Measurements from ENCODE around the gene ABI3BP.

Gene ABI3BP

DNA sequence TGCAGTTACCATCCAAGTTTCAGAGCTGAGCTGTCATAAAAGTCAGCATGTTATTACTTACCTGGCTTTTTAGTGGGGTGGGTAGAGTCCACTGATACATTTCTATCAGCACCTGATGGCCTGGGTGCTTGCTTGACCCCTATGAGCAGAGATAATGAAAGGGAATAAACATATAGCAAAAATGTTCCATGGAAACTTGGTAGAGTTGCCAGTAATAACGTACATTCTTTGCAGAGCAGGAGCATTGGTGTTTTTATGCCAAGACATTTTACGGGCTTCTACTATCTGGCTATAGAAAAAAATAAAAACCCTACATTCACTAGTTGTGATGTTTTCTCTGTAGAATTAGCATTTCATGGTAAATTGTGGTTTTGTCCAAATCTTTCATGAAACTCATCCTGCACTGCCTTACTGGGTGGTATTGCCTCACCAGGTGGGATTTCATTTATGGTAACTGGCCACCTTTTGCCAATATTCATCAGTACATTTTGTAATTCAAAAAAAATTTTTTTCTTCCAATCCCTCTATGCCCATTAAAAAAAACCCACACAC lies 213.1 kb downstream of the ABI3BP start:
- no peak for DNase-seq (ENCODE audit: low read depth in 2 of 2, low spot score in 1 of 2)

DNA sequence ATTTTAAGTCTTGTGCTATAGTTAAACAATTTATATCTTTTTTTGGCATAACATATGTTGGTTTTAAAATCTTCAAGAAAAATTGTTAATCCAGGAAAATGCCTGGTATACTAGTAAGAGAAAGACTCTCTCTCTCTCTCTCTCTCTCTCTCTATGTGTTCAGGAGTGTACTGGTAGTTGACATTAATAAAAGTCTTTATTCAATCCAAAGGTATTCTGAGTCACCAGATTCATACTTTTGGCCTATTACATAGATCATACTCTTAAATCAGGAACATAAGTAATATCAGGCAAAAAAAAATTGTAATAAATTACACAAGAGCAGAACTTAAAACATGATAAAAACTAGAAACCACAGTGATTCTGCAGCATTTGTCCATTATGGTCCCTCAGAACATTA lies 213.7 kb downstream of the ABI3BP start:
- DNase-seq (ENCODE audit: low read depth in 2 of 2, low spot score in 1 of 2) = no peak

DNA sequence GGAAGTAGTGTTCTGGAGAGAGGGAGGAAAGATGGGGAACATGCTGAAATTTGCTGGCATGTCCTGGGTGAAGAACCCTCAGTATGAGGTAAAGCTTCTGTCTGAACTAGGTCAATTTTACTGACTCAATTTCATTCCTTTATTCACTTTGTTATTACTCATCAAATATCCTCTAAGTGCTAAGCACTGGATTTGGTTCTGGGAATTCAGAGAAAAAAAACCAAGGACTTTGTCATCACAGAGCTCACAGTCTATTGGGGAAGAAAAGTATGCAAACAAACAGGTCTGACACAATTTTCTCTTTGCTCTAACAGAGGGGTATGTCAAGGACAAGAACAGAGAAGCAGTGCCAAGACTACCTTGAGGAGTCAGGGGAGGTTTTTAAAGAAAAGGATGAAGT lies 215.9 kb downstream of the ABI3BP start:
- no peak for DNase-seq (ENCODE audit: low read depth in 2 of 2, low spot score in 1 of 2)

DNA sequence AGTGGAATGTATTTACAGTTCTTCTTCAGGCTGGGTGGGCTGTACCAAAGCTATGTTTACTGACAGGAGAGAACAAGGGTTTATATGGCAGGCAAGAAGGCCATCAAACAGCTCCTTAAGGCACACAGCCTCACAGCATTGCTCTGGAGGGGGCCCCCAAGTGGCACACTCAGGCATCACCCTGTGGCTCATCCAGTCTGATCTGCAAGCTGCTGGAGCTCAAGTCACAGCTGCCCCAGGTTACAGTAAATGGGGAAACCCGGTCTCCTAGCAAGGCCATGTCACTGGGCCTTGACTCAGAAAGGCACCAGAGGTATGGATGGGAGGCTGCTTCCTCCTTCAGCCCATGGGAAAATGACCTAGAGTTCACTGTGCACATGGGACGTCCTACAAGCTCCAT lies 216.5 kb downstream of the ABI3BP start:
- DNase-seq (ENCODE audit: low read depth in 2 of 2, low spot score in 1 of 2) = no peak

DNA sequence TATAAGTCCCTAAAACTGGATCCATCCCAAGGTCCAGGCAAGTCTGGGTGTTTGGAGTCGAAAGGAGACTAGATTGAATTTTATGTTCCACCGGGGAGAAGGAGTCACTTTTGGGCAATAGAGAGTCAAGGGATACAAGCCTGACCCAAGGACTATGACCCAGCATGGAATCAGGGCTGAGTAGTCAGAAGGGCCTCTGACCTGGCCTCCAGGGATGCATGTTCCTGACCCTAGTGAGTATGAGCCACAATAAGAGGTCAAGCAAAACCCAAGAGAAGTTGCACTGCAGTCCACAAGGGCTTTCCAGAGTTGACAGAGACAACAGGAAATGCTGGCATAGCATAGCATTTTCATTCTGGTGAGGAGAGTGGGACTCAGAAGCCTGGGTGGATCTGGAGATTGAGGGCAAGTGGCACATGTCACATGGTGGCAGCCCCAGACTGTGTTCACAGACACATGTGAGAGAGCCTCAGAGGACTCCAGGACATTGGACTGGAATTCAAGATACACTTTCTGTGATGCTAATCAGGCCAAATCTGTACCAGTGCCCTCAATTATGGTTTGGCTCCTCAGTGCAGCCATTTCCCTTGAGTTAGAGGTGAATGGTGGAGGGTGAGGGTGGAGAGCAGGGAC lies 217.0 kb downstream of the ABI3BP start:
- DNase-seq (ENCODE audit: low read depth in 2 of 2, low spot score in 1 of 2) = no peak

DNA sequence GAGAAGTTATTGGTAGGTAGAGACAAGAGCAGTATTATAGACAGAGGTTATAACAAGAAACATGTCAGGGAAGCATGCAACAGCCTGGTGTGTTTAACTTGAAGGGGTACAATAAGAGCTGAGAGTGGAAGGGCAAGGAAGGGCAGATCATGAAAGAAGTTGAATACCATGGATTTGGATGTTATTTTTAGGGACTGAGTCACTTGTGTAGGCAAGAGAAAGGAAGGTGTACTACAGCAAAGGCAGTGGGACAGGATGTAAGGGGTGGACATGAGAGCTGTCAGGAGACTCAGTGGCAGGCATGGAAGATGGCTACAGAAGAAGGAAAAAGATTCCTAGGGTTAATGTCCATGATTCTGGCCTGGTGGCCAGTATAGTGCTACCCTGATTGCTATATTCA lies 217.6 kb downstream of the ABI3BP start:
- DNase-seq (ENCODE audit: low read depth in 2 of 2, low spot score in 1 of 2) = no peak

DNA sequence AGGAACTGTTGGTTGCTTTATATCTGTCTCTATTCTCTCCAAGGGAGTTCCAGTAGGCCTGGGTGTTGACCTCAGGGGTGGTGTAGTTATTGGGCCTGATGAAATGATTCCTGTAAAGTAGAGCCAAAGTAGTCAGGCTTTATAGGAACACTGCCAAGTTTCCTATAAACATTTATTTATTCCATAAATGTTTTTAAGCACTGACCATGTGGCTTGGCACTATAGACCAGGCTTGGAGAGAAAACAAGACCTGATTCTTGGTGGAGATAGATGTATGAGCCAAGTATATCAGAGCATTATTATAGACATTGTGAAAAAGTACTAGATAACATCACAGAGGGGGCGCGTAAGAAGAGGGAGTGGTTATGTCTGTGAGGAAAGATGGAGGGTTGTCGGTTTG lies 218.0 kb downstream of the ABI3BP start:
- DNase-seq (ENCODE audit: low read depth in 2 of 2, low spot score in 1 of 2) = no peak

DNA sequence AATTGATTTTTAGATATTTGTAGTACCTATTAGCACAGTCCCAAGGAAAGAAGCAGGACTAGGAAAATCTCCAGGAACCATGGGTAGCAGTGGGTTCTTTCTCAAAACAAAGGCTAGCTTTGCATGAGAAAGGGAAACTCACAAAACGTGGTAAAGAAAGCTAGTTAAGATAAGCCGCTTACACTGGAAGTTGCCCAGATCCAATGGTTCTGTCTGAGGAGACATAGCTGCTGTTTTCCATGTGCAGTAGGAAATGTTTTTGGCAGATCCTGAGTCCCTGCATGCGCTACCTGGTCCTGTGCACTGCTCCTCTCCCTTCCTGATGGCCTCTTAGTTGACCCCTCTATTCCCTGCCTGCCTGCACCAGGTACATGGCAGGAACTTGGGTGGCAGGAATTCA lies 223.5 kb downstream of the ABI3BP start:
- no peak for DNase-seq (ENCODE audit: low read depth in 2 of 2, low spot score in 1 of 2)

DNA sequence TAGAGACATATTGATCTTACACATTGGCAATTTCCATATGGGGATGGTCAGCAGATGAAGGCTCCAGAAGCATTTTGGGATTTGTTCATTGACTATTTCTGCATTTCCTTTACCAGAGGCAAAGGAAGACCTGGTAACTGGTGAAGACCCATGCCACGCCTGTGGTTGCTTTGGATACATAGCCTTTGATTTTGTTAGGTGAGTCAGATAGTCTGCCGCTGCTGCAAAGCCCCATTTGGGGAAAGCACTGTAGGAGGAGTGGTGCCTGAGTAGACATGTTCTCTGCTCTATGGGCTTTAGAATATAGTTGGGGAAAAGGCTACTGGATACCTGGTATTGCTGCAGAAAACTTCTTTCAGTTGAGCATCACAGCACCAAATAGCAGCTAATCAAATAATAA lies 227.2 kb downstream of the ABI3BP start:
- no peak for DNase-seq (ENCODE audit: low read depth in 2 of 2, low spot score in 1 of 2)

DNA sequence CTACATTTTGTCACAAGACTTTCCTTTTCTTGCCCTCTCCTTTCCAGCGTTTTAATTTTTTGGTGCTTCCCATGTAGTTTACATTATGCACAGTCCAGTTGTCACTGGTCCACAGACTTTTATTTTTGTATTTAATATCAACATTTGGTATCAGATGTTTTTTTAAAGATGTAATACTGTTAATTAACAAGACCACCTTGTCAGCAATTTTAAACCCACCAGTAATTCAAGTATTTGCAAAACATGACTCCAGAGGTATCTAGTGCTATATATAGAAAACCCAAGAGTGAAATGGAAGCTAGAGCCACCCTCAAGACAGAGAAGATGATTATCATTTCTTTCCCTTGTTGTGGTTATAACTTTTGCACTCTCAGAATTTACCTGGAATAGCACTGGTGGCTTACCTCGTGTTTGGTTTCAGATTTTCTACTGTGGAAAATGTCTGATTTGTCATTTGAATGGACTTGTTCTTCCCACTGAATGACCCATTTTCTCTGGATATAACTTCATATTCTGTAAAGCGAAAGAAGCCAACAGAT lies 227.7 kb downstream of the ABI3BP start:
- DNase-seq (ENCODE audit: low read depth in 2 of 2, low spot score in 1 of 2) = no peak

DNA sequence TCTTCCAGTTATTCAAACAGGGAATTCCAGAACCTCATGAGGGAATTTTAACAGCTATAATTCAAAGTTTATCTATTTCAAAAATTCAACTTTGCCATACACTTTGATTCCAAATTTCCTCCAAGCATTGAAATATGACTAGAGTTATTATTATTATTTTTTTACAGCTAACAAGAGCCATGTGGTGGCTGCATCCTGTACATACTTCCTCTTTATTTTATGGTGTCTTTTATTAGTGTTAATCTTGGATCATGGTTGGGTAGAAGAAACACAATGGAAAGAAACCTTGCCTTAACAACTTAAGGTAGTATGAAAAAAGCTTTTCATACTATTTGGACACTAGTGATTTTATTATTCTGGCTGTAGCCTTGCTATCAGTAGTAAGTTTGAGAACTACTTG lies 231.3 kb downstream of the ABI3BP start:
- DNase-seq (ENCODE audit: low read depth in 2 of 2, low spot score in 1 of 2) = no peak

DNA sequence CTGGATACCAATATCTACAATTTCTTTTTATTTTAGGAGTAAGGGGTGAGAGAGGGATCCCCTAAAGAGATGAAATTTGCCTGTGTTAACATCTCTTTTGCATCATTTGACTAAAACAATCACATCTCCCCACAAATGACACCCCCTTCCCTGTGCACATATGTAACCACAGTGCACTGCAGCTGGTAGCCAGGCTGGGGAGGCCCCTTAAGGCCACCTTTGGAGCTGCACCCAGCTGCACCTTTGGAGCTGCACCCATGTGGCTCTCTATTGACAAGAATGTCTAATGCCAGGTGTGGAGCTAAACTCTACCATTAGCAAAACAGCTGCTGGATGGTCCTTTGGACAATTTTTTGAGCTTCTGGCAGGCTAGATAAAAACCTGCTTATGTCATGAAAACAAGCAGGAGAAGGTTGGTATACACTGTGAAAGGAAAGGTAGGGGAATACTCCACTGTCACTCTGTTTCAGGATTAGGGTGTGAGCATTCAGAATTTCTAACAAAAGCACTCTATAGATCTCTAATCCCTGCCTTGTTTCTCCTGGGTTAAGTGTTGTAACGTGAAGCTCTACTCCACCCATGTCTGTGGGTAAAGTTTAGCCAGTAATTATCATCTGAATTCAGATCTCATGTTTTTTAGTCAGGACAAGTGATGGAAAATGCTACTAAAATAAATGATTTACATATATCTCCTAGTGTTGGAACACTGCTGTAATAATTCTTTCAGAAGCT lies 231.8 kb downstream of the ABI3BP start:
- no peak for DNase-seq (ENCODE audit: low read depth in 2 of 2, low spot score in 1 of 2)

DNA sequence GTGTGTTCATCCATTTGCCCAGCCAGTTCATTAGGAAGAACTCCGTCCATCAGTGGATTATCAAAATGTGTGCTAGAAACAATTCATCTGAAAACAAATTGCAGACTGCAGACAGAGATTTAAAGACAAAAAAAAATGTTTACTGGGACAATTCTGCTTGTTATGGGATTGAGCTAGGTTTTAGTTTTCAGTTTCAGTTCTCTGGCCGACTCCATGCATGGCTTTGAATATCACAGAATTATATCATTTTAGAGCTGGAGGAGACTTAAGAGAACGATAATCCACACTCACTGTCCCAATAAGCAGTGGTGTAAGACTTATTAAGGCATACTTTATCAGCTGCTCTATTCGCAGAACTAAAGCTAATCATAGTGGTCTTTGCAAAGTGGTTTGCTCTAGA lies 232.8 kb downstream of the ABI3BP start:
- no peak for DNase-seq (ENCODE audit: low read depth in 2 of 2, low spot score in 1 of 2)

DNA sequence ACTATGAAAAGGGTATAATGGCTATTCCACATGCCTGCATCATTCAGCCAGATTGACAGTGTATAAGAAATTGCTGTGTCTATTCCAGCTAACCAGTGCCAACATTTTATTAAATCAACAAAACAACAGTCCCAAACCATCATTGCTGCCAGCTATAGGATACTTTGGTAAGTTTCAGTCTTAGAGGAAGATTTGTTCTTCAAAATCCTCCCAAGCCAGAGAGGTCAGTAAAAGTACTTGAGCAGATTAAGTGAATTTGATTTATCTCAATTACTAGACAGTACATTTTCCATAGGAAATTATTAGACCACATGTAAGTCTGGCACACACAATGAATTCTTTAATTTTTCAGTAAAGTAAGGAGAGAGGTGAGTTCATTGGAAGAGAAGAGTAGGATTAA lies 233.3 kb downstream of the ABI3BP start:
- no peak for DNase-seq (ENCODE audit: low read depth in 2 of 2, low spot score in 1 of 2)

DNA sequence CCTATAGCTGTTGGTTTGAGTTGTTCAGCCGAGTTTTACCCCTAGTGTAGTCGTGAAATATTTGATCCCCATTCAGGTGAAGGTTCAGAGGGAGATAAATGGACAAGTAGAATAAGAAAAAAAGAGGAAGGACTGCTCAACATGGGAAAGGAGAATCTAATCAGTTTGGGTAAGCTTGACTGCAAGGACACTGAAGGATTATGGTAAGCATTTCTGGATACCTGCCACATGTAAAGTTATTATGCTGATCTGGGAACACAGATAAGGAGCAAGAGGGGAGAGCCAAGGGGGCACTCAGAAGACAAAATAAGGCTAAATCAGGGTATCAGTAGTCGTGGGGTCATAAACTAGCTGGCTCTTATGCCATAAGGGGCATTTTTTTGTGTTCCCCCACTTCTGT lies 234.1 kb downstream of the ABI3BP start:
- DNase-seq (ENCODE audit: low read depth in 2 of 2, low spot score in 1 of 2) = no peak

DNA sequence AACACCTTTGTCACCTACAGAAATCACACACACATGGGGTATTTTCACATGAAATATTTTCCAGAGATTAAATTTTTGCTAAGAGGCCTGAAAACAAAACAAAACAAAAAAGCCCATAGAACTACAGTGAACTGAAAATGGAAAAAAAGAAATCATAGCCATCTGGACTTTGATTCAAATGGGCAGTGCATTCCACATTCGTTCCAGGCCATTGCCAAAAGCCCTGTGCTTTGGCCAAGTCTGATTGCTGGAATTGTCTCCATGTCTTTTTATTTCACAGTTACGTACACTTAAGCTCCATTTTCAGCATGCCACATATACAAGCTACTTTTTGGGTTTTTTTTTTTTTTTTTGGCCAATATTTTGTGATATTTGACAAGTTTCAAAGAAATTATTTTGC lies 236.8 kb downstream of the ABI3BP start:
- no peak for DNase-seq (ENCODE audit: low read depth in 2 of 2, low spot score in 1 of 2)

DNA sequence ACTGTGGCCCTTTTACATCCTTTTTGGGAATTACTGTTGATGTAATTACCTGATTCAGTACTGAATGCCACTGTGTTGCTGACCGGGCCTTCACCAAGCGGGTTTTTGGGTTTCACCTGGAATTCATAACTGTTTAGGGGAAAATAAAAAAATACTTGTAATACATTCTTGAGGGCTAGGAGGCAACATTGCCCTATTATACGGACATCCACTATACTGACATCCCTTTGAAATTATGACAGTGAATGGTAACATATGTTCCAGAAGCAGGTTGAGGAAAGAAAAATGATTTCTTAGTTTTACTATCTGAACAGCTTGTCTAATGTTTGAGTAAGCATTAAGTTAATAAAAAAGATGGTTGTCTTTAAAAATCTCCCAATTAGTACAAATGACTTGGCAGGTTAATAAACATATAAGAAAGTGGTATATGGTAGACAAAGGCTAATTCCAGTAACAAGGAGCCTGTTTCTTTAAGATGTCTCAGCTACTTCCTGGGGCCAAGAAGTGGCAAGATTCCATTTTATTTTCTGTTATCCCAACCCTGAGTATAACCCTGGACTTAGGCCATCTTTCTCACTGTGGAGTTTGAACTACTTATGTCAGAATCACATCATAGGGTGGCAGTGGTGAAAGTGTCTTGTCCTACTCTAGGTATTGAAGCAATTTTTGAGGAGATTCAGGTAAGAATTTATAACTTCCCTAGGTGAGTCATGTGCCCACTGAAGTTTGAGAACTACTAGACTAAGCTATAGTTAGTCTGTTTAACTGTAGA lies 238.5 kb downstream of the ABI3BP start:
- no peak for DNase-seq (ENCODE audit: low read depth in 2 of 2, low spot score in 1 of 2)

DNA sequence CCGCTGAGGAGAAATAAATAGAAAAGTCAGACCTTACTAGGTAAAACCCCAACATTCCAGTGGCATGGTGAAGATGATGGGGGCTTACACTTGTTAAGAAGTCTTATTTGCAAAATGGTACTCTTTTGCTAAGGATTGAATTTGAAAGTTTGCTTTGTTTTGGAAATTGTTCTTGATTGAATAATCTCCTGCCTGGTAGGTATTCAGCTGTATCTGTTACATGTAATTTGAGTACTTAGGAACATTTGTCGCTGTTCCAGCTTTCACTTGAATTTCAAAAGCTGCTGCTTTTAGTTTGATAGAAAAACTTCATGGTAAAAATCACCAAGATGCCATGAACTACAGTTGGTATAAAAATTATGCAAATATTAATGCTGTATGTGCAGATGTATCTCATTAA lies 239.4 kb downstream of the ABI3BP start:
- no peak for DNase-seq (ENCODE audit: low read depth in 2 of 2, low spot score in 1 of 2)

DNA sequence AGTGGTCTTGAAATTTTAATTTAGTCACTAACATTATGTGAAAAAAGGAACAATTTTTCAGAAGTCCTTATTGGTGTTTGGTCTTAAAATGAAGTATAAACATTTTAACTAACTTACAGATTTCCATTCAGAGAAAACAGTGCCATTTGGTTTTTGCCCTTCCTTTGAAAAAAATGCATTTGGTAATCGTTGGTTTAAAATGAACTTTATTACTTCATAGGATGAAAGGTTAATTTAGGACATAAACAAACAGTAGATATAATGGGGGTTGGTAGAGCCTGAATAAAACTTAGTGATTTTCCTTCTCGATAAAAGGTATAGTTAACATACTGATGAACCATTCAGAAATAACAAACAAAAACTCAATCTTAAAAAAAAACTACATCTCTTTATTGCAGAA lies 244.3 kb downstream of the ABI3BP start:
- DNase-seq (ENCODE audit: low read depth in 2 of 2, low spot score in 1 of 2) = no peak

DNA sequence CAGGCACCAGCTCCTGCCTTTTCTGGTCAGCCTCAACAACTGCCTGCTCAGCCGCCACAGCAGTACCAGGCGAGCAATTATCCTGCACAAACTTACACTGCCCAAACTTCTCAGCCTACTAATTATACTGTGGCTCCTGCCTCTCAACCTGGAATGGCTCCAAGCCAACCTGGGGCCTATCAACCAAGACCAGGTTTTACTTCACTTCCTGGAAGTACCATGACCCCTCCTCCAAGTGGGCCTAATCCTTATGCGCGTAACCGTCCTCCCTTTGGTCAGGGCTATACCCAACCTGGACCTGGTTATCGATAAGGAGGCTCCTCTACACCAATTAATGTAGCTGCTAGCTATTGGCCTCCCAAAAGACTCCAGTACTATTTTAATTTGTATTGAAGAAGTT lies 245.0 kb downstream of the ABI3BP start:
- no peak for DNase-seq (ENCODE audit: low read depth in 2 of 2, low spot score in 1 of 2)

DNA sequence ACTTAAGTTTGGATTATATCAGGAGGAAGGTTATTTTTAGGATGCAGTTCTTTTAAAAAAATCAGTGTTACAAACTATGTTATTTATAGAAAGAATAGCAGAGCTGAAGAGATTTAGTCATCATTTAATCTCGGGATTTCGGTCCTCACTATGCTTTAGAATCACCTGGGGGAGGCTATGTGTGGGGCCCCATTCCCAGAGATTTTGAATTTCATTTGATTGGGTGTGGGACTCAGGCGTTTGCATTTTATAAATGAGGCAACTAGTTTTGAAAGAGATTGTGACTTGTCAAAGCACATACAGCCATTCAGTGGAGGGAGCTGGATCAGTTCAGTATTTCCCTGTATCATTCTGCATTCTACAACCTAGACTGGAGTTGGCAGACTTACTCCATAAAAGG lies 247.1 kb downstream of the ABI3BP start:
- no peak for DNase-seq (ENCODE audit: low read depth in 2 of 2, low spot score in 1 of 2)

DNA sequence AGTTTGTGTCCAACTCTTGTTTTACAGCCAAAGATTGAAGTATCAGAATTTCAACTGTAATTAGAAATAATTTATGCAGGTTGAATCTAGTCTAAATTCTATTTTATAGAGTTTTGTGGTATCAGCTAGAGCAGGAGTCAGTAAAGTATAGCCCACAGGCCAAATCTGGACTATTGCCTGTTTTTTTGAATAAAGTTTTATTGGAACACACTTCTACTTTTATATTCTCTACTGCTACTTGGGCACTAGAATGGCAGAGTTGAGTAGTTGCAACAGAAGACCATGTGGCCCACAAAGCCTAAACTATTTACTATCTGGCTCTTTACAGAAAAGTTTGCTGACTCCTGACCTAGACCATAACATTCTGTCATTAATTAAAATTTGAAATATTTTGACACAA lies 247.6 kb downstream of the ABI3BP start:
- DNase-seq (ENCODE audit: low read depth in 2 of 2, low spot score in 1 of 2) = no peak

Data from stimulated activated CD8-positive, alpha-beta memory T cell treated with anti-CD3 and anti-CD28 coated beads, Interleukin-4, amount 100 ng/mL, for 4 hours (primary cell).